Epithelial cell of prostate (primary cell): ENCODE measurements around the gene UBC.
"Not testable (repeated sequence)": the region's sequence is repeated elsewhere in the genome, so short reads cannot be mapped to it uniquely, and the experiment has no call there.

Source experiments
- DNase-seq: peaks from one replicate; pipeline ENCODE4 v3.0.0-alpha.2; 2011; ENCODE audit warnings: low read depth, low spot score
- H3K27ac ChIP-seq: fragments of 450-650 bp; 2 replicates; pipeline ENCODE4 v1.5.1; 2017; ENCODE audit warnings: mild to moderate bottlenecking

Gene UBC

DNA sequence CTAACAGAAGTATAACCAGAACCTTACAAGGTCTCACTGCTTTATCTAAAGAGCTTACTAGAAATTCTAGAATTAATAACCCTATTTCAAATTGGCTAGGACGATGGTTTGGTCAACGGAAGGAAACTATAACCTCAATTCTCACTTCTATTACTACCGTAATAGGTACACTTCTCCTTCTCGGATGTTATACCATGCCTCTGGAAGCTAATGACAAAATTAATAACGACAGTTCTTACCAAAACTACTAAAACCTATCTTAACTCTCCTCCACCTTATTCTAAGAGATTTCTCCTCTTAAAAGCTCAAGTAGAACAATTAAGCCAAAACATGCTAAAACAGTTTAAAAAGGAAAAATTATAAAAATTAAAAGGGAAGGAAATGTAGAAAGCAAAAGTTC lies 23.7 kb upstream of the UBC start:
- H3K27ac ChIP-seq: peak overlapping the region; percentile 98
- DNase-seq: no peak

DNA sequence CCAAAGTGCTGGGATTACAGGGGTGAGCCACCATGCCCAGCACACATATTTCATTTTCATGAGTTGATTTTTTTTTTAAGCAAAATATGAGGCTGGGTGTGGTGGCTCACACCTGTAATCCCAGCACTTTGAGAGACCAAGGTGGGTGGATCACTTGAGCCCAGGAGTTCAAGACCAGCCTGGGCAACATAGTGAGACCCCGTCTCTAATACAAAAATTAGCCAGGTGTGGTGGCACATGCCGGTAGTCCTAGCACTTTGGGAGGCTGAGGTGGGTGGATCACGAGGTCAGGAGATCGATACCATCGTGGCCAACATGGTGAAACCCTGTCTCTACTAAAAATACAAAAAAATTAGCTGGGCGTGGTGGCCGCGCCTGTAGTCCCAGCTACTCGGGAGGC lies 17.1 kb upstream of the UBC start:
- not testable (repeated sequence) for H3K27ac ChIP-seq, DNase-seq

DNA sequence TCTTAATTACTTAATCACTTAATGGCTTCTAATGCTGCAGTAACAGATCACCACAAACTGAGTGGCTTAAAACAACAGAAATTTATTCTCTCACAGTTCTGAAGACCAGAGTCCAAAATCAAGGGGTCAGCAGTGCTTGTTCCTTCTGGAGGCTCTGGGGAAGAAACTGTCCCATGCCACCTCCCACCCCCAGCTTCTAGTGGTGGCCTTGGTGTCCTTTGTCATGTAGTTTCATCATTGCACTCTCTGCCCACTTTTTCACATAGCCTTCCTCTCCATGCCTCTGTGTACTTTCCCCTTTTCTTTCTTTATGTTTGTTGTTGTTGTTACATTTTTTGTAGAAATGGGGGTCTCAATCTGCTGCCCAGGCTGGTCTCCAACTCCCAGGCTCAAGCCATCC lies 16.1 kb upstream of the UBC start:
- no peak for DNase-seq
- H3K27ac ChIP-seq: peak overlapping the region; percentile 100

DNA sequence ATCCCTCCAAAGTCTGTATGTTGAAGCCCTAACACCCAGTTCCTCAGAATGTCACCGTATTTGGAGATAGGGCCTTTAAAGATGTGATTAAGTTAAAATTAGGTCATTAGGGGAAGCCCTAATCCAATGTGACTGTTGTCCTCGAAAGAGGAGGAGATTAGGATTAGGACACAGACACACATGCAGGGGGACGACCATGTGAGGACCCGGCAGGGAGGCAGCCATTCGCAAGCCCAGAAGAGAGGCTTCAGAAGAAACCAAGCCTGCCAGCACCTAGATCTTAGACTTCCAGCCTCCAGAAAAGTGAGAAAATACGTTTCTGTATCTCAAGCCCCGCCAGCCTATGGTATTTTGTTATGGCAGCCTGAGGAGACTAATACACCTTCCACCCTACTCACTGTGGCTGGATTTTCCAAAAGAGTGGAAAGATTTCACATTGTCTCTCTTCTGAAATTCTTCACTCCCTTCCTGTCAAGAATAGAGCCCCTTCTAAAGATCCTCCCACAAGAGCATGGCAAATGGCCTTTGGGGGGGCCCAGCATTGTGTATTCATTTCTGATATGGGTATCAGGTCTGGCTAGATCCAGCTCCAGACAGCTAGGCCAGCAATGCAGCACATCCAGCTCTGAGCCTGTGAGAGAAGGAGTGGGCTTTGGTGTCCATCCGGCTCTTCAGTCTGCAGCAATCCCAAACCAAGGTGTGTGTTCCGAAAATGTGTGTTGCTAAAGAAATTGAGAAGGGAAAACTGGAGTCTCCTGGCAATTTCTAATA lies 15.4 kb upstream of the UBC start:
- H3K27ac ChIP-seq: peak overlapping the region; percentile 100
- no peak for DNase-seq

DNA sequence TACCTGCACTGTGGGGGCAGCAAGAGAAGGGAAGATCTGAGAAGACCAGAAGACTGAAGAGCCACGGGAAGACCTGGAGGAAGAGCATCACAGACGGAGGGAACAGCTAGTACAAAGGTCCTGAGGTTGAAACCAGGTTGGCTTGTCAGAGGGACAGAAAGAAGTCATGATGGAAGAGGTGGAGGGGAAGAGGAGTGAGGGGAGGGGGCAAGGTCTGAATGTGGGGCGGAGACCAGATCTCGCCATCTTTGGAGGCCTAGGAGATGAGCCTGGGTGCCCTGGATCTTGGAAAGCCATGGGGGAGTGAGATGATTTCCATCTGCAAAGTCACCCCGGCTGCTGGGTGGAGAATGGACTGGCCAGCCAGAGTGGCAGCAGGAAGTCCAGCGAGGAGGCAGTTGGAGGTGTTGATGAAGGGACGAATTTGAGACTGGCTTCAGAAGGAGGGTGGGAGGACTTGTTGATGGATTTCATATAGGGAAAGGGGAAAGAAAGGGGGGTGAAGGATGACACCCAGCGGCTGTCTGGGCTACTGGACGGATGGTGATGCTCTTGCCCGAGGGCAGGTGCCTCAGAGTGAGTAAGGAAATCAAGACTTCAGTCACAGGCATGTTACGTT lies 14.6 kb upstream of the UBC start:
- H3K27ac ChIP-seq: peak overlapping the region; percentile 100
- no peak for DNase-seq

DNA sequence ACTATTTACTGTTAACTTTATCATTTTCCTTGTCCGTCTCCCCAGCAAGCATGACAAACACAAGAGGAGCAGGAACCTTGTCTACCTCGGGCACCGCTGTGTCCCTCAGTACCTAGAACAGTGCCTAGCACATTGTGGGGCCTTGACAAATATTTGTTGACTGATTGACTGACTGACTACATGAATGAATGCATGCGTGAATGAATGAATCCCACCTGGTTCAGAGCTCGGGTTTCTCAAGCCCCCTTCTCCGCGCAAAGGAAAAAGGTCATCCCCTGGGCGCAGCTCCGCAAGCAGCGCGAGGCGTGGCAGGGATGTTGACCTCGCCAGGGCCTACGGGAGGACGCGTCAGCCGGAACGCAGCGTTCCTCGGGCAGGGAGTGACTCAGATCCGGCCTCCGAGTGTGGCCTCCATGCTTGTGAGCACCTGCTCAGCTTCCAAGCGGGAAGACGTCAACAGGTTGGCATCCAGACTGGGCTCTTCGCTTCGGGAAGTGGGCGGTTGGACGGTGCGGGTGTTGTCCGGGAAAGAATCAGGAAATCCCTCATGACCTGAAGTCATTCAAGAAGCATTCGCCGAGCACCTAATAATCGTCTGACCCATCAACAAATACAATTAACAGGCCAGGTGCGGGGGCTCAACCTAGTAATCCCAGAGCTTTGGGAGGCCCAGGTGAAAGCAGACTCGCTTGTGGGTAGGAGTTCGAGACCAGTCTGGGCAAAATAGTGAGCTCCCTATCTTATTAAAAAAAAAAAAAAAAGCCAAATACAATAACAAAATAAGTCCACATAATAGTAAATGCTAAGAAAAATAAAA lies 13.9 kb upstream of the UBC start:
- peak; percentile 95 for DNase-seq
- H3K27ac ChIP-seq: peak overlapping the region; percentile 100

DNA sequence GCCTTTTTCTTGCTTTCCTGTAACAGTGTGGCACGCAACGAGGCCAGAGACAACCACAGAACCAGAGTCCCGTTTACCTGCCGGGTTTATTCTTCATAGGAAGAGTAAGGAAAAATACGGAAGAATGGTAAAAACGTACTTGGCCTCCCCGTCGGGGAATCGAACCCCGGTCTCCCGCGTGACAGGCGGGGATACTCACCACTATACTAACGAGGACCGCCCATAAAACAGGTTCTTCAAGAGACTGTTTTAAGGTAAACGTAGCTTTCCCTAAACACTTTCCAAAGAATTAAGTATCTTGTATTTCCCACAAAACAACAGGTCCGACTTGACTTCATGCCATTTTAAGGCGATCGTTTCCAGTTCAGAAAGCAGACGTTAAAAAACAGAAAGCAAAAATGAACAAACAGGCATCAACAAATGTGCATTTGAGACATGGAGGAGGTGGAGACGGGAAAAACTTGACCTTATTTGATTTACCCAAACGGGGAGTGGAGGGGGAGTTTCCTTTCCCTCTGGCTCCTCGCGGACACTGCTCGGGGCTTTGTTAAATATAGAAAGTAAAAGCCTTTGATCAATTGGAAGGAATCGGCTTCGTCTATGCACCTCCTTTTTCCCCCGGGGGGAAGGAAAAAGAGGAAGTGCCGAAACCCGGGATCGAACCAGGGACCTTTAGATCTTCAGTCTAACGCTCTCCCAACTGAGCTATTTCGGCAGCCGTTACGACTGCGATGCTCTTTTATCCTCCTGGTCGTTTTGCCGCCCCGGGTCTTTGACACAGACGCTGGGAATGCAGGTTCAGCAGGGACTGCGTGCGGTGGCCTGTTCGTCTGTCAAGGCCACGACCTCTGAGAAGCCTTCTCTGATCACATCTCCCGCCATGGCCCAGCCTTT lies 13.0 kb upstream of the UBC start:
- DNase-seq: no peak
- H3K27ac ChIP-seq: peak overlapping the region; percentile 100

DNA sequence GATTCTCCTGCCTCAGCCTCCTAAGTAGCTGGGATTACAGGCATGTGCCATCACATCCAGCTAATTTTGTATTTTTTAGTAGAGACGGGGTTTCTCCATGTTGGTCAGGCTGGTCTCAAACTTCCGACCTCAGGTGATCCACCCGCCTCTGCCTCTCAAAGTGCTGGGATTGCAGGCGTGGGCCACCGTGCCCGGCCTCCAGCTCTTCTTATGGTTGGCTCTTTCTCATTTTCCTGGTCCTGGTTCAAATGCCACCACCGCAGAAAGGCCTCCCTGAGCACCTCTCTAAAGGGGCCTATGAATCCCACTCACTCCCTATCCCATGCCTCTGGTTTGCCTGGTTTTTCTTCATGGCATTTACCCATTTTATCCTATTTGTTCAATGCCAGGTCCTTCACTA lies 11.3 kb upstream of the UBC start:
- not testable (repeated sequence) for H3K27ac ChIP-seq, DNase-seq

DNA sequence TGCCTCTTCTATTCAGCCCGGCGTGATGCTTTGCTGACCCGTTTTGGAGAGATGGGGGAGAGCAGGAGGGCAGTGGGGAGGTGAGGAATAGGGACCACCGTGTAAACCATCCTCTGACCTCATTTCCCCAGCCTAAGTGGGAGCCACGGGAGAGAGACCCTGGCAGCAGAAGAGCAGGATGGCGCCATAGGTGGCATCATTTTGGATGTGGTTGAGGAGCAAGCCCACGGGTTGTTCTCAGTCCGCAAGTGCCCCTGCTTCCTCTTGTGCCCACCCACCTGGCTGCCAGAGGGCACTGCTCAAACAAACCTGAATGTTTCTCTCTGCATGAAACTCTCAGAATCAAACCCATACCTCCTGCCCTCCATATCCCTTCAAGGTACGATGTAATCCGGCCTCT lies 10.7 kb upstream of the UBC start:
- H3K27ac ChIP-seq: peak overlapping the region; percentile 99
- no peak for DNase-seq

DNA sequence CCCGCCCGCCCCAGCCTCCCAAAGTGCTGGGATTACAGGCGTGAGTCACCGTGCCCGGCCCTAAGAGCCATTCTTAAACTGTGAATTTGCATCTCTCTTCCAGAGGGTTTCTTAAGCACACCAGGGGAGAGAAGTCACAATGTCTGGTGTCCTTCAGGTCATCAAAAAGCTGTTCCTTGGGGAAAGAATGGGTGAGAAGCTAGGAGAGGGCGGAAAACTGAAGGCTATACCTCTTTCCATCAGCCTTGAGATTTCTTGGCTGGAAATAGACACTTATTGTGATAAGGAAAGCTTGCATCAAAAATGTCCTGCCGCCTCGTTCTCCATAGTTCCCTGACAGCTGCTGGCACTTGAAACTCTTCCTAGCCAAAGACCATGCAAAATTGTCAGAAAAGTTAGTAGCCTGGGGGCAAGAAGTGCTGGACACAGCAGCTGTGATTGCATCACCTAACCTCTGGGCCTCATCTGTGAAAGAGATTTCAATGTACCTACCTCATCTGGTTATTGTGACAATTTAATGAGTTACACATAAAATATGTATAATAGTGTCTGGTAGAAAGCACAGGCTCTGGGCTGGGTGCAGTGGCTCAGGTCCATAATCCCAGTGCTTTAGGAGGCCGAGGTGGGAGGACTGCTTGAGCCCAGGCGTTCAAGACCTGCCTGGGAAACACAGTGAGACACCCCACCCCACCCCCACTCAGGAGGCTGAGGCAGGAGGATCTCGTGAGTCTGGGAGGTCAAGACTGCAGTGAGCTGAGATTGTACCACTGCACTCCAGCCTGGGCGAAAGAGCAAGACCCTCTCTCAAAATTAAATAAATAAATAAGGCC lies 9.7 kb upstream of the UBC start:
- DNase-seq: no peak
- peak overlapping the region; percentile 99 for H3K27ac ChIP-seq

DNA sequence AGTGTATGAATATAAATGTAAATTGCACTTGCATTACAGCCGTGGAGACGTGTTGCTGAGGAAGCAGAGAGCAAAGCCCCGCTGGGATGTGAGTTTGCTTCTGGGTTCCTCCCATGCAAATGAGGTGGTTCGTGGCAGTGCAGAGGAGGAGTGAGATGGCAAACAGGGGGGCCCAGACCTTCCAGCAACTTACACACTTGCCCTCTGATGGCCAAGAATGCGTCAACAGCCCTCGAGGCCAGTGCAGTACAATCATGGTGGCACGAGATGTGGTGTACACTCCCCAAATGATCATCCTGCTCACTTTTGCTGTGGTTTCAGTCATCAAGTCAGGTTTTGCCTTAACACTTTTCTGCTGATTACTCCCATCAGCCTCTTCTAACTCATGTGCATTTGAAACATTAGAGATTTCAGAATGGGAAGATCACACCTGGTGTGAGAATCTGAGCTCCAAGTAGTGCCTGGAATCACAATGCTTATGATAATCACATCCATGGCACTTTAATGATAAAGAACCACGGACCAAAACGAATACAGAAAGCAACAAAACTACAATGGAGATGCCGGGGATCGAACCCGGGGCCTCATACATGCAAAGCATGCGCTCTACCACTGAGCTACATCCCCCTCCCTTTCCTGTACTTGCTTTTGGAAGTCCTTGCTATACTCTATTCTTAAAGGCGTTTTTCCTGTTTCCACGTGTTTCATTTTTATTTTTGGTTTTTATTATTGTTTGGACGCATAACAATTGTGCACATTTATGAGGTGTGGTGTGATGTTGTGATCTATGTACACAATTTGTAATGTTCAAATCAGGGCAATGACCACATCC lies 7.0 kb upstream of the UBC start:
- peak overlapping the region; percentile 99 for H3K27ac ChIP-seq
- DNase-seq: no peak

DNA sequence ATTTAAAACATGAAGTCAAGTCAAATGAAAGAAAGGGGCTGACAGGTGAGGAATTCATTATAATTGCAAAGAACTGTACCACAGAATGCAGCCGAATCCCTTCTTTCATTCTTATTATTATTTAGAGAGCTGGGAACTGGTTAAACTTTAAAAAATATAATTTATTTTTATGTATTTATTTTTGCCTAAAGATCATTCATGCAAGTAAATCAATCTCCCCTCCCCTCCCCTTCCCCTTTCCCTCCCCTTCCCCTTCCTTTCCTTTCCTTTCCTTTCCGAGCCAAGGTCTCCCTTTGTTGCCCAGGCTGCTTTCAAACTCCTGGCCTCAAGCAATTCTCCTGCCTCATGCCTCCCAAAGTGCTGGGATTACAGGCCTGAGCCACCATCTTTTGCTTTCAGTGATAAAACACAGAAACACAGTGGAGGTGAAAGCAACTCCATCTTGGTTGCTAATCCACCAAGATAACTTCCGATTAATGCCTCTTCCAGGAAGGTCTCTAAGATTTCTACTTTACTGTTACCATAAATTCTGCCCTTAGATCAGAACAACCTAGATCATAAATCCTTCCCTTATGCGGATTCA lies 6.0 kb upstream of the UBC start:
- H3K27ac ChIP-seq: peak overlapping the region; percentile 99

DNA sequence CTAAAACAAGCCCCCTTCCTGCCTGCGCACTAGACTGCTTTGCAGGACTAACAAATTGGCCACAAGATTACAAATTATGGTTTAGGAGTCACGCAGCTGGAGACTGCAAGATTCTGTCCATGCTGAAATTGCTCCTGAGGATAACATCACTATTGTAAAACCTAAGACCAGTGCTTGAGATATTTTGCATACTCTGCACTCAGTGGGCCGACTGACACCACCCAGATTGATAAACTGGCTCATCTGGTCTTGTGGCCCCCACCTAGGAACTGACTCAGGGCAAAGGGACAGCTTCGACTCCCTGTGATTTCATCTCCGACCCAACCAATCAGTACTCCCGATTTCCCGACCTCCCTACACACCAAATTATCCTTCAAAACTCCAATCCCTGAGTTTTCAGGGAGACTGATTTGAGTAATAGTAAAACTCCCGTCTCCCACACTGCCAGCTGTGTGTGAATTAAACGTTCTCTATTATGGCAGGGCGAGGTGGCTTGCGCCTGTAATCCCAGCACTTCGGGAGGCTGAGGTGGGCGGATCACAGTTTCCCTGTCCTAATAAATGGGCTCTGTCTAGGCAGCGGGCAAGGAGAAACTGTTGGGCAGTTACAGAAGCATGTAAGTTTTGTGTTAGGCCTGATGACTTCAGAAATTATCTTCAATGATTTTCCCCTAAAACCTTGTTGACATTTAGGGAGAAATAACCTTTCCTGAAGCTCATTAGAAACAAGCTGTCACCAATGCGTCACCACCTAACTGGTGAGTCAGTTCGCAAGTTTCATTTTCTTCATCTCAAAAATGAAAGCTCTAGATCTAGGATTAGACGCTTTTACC lies 5.3 kb upstream of the UBC start:
- DNase-seq: no peak
- H3K27ac ChIP-seq: peak overlapping the region; percentile 99

More for the DNA sequence above, 6.0 kb upstream of the UBC start:
- no peak for DNase-seq

DNA sequence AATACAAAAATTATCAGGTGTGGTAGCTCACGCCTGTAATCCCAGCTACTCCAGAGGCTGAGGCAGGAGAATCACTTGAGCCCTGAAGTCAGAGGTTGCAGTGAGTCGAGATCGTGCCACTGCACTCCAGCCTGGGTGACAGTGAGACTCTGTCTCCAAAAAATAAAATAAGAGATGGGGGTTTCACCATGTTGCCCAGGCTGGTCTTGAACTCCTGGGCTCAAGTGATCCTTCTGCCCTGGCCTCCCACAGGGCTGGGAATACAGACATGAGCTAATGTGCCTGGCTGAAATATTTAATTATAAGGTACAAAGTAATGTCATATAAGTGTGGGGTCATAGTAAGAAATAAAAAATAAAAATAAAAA lies 4.2 kb upstream of the UBC start:
- DNase-seq: not testable (repeated sequence)
- peak overlapping the region; percentile 99 for H3K27ac ChIP-seq

DNA sequence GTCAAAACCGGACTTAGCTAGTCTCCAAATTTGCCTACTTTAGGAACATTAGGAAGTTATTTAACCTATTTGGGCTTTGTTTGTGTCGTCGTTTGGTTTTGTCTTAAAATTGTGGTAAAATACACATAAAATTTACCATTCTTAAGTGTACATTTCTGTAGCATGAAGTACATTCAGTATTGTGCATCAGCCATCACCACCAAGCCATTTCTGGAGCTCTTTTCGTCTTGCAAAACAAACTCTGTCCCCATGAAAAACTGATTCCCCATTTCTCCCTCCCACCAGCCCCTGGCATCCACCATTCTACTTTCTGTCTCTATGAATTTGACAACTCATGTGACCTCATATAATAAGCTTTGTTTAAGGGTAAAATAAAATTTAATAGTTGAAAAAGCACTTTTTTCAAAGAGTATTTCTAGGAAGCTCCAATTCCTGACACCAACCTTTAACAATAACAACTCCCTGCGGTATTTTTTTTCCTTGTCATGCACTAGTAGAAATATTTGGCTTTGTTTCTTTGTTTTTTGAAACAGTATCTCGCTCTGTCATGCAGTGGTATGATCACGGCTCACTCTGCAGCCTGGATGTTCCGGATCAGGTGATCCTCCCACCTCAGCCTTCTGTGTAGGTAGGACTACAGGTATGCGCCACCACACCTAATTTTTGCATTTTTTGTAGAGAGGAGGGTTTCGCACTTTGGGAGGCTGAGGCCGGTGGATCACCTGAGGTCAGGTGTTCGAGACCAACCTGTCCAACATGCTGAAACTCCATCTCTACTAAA lies 3.6 kb upstream of the UBC start:
- DNase-seq: peak; percentile 90
- H3K27ac ChIP-seq: peak overlapping the region; percentile 99

DNA sequence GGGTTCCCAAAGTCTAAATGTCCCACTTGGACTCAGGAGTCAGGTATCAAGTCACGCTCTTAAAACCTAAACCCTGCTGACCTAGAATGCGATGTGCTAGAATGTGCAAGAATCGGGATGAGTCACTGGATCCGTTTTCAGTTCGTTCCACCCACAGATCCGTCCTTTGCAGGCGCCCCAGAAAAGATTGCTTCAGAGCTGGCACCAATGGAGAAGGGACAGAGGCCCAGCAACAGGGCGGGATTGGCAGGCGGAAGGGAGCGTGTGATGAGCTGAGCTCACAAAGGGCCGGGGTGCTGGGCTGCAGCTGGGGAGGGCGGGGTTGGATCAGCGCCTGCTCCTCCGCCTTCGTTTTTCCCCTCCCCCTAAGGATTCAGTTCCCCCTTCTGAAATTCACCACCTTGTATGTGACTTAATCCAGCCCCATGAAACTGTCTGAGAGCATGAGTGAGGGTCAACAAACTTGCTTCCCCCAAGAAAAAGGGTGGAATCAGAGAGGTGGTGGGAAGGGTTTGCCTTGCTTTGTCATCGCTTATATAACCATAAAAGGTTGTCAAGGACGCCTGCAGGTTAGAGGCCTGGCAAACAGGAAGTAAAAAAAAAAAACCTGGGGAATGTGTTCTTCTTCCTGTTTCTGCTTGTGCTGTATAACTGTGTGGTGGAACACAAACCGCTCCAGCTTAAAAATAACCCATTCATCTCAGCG lies 2.8 kb upstream of the UBC start:
- peak overlapping the region; percentile 99 for H3K27ac ChIP-seq
- DNase-seq: peak; percentile 99
